NCI-H526 treated with DMSO at 0.1 percent for 48 hours (cell line): ENCODE measurements around the gene DAAM1.

ENCODE experiments used
- DNase-seq: peaks from one replicate; lab custom pipeline; 2025; lab: John Stamatoyannopoulos, UW

Gene DAAM1

DNA sequence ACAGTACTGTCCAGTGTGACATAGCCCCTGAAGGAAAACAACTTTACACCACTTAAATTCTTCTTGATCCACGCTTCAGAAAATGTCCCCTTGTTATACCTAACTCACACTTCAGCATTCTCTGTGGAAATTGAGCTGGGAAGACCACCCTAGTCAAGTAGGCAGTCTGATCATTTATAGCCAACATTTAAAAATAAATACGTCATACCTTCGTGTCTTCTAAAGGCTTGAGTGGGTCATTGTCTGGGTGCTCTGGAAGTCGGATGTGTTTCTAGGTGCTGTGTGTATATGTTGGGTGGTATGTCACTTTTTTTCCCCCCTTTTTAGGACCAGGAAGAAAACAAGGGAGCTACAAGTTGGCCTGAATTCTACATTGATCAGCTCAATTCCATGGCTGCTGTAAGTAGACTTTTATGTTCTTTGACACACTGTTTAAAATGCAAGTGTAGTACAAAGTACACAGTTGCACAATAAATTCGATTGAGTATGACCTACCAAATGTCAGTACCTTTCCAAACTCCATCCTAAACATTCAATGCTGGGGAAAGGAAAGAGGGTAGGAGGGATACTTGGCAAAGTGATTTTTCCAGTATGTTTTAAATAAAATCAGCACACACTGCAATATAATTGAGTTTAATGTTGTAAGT lies 126.6 kb downstream of the DAAM1 start:
- DNase-seq: no peak

DNA sequence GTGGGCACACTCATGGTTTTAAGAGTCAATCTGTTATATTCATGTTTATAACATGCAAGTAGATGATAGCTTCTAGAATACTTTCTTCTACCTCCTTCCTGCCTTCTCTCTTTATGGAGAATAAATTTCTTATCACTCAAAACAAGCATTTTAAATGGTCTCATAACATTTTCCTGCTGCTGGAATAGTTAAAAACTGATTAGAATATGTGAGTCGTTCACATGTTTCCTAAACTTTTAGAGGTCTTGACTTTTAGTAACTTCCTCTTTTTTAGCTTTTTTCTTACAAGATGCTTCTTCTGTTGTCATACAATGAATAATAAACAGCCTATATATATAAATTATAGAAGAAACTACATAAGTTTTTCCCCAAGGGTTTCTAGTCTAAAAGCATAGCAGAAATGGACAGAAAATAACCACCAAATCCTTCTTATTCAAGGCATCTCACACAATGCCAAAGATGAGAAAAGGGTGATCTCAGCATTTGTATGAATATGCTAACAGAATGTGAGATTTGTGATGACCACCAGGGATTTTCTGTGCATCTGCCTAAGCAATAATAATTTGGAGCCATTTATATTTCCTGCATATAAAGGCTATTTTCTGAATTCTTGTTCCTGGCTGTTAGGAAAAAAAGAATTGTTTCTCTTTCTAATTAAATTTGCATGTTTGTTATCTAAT lies 127.8 kb downstream of the DAAM1 start:
- no peak for DNase-seq

DNA sequence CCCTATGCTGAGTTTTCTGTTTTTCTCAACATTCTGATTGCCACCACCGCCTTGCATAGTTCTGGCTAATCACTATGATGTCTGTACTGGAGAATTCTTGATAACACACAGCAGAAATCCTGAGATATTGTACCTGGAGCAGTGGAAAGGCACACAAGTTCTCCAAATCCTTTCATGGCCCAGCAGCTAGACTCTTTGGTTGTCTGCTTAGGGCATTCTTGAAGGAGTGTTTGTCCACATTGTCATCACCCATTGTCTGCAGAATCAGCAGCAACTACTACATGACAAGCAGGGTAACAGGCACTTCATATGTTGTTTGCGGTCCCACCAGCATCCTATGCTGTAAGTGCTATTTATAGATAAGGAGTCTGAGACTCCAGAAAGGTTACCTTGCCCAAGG lies 128.9 kb downstream of the DAAM1 start:
- DNase-seq: no peak

DNA sequence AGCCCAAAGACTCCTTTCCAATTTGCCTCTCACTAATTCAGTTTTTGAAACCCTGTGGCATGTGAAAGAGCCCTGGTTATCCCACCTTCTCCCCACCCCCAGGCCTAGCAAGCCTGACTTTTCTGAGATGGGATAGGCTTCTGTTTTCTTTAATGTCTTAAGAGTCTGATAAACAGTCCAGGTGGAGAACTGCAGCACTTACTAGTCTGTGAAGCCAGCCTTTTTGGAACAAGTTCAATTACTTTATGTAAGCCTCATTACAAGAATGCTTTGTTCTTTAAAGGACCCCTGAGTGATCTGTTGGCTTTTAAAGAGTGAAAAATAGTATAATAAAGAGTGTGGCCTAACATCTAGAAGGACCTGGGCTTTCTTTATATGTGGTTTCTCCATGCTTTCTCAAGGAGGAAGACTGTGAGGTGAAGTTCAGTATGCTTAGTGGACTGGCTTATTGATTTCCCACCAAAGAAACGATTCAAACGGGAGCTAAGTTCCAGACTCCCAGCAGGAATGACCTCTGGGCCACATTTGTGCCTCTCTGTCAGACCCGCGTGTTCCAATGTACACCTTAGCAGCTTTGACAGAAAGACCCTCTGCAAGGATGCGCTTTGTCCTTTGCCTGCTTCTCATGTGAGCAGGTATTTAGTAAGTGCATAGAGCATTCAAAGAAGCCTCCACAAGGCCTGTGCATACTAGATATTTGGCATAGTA lies 129.5 kb downstream of the DAAM1 start:
- no peak for DNase-seq

DNA sequence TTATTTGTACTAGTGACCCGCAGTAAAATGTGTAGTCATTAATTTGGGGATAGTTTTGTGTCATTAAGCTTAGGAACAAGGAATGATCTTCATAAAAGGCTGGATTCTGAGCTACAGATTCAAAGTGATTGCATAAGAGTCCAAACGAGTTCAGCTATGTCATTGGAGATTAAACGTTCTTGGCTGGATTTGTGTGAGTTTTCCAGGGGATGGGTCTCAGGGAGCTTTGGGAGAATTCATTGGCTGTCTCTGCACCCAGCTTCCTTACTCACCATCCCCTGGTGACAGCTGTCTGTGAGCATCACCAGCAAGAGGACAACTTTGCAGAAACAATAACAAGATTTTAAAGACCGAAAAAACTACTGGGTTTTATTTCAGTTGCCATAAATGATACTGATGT lies 130.4 kb downstream of the DAAM1 start:
- no peak for DNase-seq

DNA sequence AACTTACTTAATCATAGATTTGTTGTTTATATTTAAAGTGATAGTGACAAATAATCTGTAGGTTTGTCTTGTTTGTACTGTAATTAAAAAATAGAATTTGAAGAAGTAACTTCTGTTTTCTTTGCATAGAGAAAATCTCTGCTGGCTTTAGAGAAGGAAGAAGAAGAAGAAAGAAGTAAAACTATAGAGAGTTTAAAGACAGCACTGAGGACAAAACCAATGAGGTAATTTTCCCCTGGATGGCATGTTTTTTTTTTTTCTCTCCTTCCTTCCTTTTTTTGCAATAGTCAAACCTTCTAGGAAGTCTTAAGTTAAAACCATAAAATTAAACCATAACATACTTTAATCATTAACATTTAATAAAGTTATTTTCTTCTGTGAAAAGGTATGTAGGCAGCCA lies 131.9 kb downstream of the DAAM1 start:
- no peak for DNase-seq

DNA sequence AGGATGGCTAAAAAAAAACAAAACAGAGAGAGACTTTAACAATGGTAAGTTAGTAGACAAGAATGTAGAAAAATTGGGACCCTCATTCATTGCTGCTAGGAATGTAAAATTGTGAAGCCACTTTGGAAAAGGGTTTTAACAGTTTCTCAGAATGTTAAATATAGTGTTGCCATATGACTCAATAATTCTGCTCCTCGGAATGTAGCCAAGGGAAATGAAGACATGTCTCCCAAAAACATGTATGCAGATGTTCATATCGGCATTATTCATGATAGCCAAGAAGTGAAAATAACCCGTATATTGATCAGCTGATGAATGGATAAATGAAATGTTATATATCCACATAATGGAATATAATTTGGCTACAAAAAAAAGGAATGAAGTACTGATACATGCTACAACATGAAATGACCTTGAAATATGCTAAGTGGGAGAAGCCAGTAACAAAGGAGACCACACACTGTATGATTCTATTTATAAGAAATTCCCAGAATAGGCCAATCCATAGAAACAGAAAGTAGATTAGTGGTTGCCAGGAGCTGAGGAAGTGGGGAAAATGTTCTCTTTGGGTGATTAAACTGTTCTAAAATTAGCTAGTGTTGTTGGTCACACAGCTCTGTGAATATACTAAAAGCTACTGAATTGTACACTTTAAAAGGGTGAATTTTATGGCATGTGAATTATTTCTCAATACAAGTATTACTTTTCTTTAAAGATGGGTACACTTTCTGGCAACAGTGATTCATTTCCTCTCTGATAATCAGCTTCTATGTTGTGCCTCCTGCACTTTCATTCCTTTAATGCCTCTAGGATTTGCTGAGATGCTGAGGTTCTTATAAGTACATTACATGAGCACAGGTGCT lies 132.5 kb downstream of the DAAM1 start:
- no peak for DNase-seq

DNA sequence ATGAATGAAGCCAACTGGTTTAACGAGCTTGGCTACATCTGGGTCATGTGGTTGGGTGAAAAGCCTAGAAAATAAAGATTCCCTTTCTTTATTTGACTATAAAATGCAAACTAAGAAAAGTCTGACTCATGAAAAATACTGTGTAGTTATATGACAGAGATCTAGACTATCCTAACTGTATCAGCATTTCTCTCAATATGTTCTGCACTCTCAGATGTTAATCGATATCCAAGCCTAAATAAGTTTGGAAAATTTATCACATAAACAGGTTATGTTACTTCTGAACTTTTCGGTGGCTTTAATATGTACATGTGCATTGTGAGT lies 133.1 kb downstream of the DAAM1 start:
- DNase-seq: no peak

DNA sequence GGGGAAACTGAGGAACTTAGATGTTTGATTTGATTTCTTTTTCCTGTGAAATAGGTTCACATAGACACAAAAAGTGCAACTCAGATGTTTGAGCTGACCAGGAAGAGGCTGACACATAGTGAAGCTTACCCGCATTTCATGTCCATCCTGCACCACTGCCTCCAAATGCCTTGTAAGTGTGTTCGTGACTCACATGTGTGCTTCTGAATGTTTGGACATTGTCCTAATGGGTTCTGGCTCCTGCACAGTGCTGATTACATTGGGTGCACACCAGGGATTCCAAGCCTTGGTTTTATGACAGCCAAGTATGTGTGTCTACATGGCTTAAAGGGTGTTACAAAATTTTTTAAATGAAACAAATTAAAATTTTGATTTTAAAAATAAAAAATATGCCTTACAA lies 137.4 kb downstream of the DAAM1 start:
- no peak for DNase-seq

DNA sequence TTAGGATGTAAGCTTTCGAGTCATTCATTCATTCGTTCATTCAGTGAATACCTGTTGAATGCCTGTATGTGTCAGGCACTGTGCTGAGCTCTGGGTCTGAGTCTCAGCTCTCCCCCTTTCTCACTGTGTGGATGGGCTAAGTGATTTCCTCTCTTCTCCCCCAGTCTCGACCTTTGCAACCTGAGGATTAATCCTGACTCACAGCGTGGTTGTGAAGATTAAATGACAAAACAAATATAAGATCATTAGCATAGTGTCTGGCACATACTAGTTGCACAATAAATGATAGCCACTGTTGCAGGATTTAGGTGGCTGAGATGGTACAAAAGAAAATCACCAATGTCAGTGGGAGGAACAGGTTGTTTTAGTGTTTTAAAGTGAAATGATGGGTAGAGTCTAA lies 140.0 kb downstream of the DAAM1 start:
- DNase-seq: no peak

DNA sequence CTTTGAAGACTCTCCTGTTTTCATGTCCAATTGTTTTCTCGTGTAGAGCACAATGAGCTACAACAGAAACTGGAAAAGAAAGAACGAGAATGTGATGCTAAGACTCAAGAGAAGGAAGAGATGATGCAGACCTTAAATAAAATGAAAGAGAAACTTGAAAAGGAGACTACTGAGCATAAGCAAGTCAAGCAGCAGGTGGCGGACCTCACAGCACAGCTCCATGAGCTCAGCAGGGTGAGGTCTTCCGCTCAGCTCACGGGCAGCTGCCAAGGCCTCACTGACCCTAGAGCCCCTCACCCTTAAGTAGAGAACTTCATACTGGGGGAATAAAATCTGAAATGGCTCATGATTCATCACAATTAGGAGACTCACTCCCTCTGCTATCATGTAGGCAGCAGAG lies 142.0 kb downstream of the DAAM1 start:
- DNase-seq: no peak

DNA sequence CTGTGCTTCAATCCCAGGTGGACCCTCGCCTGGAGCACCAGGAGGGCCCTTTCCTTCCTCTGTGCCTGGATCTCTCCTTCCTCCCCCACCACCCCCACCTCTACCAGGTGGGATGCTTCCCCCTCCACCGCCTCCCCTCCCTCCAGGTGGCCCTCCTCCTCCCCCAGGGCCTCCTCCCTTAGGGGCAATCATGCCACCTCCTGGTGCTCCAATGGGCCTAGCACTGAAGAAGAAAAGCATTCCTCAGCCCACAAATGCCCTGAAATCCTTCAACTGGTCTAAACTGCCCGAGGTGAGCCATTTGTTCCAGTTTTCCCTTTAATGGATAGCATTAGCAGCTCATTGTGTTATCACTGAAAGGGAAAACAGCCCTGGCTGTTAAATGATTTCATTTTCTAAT lies 142.8 kb downstream of the DAAM1 start:
- no peak for DNase-seq

DNA sequence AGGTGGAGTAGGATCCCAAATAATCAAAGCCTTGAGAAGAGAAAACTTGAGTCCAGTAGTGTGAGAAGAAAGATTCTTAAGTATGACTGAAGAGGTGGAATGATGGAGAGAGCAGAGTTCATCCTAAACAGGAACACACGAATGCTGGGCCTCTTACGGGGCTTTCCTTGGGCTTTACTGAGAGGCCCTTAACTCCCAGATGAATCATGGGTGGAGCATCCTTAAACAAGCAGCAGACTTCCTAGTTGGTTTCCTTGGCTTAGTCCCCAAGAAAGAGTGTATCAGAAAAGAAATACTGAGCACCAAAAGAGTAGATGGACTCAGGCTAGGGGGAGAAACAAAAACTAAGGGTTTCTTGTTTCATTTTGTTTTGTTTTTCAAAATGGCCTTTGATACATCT lies 144.3 kb downstream of the DAAM1 start:
- no peak for DNase-seq

DNA sequence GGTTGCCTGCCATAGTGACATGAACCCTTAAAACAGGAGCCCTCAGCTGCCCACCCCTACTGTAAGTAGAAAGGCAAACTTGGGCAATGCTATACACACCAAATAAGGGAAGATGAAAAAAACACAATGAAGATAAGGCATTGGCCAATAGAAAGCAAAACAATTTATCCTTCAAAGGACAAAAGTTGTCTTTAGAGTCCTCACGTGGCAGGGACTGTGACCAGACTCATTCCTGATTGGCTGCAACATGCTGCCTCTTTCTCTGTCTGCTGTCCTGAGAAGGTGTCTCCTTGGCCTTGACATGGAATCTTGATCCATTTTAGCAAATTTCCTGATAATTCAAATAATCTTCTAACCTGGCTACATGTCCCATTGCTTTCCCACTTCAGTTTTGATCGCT lies 144.8 kb downstream of the DAAM1 start:
- DNase-seq: no peak

DNA sequence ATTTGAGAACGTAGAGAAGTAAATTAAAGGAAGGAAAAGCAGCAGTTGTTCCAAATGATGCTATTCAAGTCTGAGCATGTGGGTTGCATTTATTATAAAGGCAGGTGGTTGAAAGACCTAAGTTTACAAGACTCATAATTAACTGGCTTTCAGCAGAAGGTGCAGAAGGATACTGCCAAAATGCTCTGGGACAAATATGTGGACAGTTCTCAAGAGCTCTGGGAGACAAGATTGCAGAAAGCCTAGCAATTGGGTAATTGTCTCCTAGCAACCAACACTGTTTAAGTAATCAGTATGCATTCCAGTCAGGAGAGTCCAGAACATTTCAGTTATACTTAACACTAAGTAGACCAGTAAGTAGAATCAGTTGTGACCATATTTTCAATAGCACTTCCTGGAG lies 145.2 kb downstream of the DAAM1 start:
- DNase-seq: no peak

DNA sequence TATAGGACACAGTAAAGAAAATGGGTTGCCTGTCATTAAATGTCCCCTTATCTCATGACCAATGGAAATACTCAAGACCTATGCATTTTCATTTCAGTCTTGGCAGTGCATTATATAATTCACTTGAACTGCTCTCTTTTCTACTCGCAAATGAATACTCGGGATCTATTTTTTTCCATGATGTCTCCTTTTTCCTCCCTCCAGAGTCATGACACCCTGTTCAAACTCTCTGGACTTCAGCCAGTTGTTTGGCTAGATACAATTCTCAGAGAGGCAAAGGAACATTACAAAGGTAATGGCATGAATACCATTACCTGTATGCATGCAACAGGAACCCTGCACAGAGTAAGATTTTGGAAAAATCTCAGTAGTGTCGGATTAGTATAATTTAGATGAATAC lies 145.8 kb downstream of the DAAM1 start:
- no peak for DNase-seq

DNA sequence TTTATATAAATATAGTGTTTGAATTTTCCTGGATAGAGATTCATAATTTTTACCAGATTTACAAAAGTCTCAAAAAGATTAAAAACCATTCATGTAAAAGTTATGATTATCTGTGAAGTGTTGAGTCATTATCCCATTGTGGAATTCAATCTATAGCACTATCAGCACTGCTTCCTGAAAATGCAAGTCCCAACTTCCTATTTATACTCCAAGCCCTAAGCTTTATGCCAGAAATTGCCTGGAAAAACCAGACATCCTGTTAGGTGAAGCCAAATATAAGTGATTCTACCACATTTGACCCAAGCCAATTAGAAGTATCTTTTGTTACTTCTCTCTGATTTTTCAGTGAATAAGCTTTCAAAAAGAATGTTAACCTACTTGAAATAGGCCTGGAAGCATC lies 147.6 kb downstream of the DAAM1 start:
- no peak for DNase-seq

DNA sequence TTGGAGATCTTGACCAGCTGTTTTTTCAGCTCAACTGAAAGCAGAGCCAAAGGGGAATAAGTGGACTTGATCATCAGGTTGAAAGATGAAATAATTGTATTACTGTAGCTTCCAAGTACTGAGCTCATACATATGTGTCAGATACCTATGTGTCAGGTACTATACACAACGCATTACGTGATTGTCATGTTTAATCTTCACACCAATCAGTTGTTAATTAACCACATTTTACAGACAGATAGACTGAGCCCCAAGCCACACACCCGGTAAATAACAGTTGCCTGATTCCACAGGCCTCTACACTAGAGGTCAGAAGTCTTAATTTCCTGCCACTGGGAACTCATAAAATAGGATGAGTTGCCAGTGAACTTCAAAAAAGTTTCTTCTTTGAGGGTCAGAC lies 148.2 kb downstream of the DAAM1 start:
- DNase-seq: no peak

DNA sequence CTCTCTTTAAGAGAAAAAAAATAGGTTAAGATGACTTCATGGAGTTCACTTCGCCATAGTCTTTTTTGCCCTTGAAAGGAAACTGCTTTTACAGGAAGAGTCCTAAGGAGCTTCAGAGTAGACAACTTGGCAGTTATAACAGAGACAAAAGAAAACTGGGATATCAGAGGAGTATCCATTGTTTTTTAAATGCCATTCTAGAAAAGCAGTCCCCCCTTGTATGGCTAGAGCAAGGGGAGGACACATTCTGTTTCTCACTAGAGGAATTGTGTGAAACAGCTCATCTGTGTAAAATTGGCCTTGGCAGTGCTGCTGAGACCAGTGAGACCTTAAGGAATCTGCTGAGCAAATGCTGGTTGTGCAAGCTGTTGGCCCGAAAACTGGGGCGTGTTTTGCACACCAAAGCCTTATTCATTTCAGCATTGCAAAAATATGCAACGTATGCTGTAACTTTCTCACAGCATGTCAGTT lies 148.7 kb downstream of the DAAM1 start:
- no peak for DNase-seq

DNA sequence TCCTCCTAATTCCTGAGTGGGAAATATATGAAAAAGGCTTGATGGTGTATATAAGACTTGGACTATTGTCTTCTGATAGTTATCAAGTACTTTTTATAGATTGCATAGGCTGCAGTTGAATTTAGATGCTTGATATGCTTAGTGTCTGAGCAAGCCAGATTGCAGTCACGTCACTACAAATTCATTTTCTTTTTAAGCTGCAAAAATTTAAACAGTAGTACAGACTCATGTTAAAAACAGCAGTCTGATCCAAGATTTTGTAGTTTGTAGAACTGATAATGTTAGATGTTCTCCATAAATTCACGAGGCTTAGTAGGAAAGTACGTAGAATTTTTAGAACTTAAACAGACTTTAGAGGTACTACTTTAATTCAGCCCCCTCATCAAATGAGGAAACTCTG lies 150.3 kb downstream of the DAAM1 start:
- DNase-seq: no peak

DNA sequence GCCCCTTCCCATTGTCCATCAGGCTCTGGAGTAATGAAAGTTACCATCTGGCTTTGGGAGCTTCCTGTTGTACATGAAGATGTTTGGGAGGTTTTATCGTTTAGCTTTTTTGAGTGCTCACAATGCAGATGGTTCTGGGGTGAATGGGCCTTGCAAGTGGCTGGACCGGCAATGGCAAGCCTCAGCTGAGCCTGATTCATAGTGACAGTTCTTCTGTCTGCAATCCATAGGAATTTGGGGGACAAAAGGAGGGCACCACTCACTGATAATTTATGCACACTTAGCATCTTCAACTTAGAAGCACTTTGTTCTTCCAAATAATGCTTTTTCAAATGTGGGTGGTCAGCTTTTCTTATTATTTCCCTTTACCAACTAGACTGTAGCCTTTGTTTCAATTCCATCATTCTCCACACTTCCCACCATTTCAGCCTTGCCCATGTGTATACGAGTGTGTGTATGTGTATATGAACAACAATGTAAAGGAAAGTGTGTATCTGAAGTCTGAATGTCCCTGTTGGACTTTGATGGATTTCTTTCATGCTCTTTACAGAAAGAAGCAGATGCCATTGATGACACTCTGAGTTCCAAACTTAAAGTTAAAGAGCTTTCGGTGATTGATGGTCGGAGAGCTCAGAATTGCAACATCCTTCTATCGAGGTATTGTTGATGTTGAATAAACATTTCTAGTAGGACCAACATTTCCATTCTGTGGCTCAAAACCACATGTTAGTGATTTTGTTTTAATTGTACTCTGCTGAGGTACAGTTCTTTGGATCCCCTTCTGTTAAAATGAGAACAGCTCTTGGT lies 151.3 kb downstream of the DAAM1 start:
- no peak for DNase-seq
